Measurements from ENCODE around the gene RAB23.

GRCh38 chr6:57172136-57173055, 49.7 kb downstream of the RAB23 start, which contains the start of gene BAG2:
- TF ChIP-seq CTCF (IDR thresholded peaks at IDR 0.05) = peak in 4 of 6 experiments; percentile 24 to 43 (median 33)
- peak; percentile 8 to 91 for TF ChIP-seq POLR2A (IDR thresholded peaks at IDR 0.05)
